Epithelial cell of esophagus (primary cell): ENCODE data around the gene EN1.

ENCODE experiments used
- DNase-seq: peaks from one replicate; pipeline ENCODE4 v3.0.0; 2010; ENCODE audit warnings: low read depth
- H3K4me3 ChIP-seq: 2 replicates; pipeline ENCODE4 v1.5.1; 2011; ENCODE audit warnings: mild to moderate bottlenecking, low read length, control low read depth
- TF ChIP-seq, protein P1 (sequence below): IDR thresholded peaks from 2 replicates; pipeline ENCODE4 v1.5.1; 2011; ENCODE audit warnings: low read depth, mild to moderate bottlenecking, low read length, control low read depth, inconsistent platforms; ENCODE audit not compliant: insufficient read depth; ENCODE audit errors: missing control alignments

Gene EN1

DNA sequence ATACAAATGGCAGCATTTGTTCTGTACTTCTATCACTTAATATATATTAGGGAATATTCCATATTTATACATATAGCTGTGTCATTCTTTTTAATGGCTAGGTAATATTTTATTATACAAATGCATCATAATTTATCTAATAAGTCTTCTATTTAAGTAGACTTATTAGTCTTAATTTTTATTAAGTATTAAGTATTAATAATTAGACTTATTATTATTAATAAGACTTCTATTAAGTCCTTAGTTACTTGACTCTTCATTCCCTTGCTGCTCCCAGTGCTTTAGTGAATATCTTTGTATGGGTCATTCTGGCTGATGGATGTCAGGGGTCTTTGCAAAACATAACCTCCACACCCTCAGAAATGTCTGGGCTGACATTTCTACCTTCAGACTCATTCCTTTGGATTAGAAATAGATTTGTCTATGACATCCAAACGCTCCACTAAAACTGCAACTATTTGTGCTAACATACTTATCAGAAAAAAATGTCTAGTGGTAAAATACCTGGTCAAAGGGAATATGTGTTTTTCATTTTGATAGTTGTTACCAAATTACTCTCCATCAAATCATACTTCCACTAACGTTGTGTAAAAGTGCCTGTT lies 35.8 kb downstream of the EN1 start:
- no peak overlapping the region for H3K4me3 ChIP-seq
- TF ChIP-seq, protein P1, sequence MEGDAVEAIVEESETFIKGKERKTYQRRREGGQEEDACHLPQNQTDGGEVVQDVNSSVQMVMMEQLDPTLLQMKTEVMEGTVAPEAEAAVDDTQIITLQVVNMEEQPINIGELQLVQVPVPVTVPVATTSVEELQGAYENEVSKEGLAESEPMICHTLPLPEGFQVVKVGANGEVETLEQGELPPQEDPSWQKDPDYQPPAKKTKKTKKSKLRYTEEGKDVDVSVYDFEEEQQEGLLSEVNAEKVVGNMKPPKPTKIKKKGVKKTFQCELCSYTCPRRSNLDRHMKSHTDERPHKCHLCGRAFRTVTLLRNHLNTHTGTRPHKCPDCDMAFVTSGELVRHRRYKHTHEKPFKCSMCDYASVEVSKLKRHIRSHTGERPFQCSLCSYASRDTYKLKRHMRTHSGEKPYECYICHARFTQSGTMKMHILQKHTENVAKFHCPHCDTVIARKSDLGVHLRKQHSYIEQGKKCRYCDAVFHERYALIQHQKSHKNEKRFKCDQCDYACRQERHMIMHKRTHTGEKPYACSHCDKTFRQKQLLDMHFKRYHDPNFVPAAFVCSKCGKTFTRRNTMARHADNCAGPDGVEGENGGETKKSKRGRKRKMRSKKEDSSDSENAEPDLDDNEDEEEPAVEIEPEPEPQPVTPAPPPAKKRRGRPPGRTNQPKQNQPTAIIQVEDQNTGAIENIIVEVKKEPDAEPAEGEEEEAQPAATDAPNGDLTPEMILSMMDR: no peak
- DNase-seq: no peak

DNA sequence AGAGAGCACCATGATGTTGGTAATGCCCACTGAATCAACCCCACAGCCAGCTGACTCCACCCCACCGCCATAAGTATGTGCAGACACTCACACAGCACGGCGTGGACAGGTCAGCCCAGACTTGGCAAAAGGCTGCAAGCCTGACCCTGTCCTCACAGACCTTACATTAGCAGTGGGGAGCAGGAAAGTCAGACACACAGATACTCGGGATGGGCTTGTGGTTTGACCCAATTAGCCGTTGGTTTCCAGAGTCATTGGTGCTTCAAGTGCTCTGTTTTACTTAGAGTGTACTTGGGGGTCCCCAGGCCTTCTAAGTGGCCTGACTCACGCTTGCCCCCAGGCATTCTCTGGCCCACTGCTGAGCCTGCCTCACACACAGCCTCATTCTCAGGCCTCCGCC lies 36.7 kb downstream of the EN1 start:
- no peak overlapping the region for H3K4me3 ChIP-seq
- TF ChIP-seq, protein P1: no peak
- no peak for DNase-seq

DNA sequence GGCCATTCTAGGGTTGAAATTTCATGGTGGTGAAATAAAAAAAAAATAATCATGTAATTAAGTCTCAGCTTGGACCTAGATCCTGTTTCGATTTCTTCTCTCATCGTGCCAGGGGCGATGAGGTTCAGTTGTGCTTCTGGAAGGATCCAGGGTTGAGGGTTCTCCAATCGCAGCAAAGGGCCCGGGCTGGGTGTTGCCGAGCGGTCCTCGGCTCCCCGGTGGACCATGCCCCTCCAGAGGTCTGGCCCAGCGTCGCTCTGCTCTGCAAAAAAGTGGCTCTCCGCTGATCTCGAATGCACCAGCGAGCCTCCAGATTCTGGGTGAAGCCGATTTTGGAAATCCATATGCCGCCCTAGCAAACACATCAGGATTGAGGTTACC lies 39.0 kb downstream of the EN1 start:
- H3K4me3 ChIP-seq: no peak overlapping the region
- no peak for DNase-seq
- TF ChIP-seq, protein P1: no peak

DNA sequence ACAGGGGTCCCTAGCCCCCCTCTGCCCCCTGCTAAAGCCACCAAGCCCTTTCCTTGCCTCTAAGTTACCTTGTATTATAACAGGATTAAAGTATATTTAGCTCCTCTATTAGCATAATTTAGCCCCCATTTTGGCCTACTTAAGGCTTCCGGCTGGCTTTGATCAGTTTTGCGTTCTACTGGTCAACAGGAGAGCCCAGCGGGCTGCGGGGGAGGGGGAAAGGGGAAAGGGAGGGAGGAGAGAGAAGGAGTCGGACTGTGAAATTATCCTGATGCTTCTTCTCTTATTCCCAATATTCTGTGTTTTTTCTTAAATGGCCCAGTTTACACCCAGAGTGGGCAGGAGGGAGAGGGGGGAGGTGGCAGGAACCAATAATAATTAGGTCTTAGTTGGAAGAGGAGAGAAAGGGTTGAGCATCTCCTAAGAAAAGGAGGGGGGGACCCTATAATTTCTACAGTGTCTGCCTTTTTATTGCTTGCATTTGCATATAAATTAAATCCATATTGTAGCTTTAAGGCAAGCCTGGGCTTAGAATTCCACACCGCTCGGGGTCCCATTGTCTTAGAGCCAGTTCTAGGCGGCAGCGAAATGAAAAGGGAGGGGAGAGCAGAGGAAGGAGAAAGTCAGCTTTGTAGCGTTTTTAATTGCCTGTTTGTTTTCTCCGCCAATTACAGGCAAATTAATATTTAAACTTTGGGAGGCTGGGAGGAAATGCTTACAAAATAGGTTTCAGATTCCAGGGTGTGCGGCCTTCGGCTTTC lies 39.6 kb downstream of the EN1 start:
- H3K4me3 ChIP-seq: no peak overlapping the region
- no peak for DNase-seq
- TF ChIP-seq, protein P1: no peak

DNA sequence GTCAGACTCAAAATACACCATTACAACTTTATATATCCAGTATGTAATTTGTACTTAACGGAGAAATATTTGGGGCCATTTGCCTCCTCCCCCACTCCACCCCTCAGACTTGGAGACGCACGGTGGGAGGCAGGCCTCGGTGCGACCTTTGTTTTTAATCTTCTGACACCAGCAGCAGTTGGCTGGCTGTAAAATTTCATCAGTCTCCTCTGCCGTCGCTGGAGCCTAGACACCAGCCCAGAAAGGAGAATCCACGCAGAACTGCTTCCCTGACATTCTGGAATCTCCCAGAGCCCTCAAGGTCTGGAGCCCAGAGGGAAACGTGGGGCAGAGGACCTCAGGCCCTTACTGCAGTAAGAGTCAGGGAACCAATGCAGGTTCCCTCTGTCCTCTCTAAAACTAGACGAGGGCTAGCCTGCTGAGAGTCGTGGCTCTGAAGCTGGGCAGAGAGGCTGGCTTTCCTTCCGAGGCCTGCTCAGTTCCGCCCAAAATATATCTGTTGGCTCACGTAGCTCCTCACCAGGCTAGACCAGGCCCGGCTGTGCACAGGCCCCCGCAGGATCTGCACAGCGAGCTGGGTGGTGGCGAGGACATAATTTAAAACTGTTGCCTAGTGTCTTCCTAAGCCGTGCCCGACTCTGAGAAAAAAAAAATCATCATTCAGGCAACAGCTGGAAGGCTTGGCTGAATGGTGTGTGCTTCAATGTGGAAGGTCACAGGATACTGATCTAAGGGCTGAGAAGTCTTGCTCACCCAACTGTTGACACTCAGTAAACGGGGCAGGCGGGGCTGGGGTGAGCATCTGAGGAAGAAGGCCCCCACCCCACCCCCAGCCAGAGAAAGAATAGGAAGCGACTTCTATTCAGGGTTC lies 40.4 kb downstream of the EN1 start:
- DNase-seq: no peak
- H3K4me3 ChIP-seq: no peak overlapping the region
- TF ChIP-seq, protein P1: no peak

DNA sequence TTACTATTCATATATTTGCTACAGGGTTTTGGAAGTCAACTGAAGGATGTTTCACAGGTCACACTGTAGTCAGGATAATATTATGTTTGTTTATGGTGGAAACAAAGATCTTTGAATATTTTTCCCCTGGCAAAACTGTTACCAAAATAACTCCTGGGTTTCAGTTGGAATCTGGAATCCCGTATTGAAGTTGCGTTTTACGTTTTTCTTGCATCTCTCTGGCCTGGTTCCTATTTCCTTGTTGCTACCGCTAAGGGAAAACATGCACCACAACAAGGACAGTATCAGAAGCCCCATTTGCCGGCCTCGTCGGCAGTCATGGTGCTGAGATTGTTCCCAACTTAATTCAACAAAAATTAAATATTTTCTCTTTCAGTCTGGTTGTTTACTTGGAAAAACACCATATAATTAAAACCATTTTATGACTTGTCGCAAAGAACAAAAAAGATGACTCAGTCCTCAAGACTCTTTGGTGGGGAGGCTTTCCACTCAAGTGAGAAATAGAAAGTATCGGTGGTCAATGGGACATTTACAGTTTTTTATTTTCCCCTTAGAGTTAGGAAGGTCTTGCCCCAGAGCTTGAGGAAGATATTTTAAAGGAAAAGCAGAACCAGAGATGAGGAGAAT lies 42.3 kb downstream of the EN1 start:
- no peak for DNase-seq
- TF ChIP-seq, protein P1: no peak
- no peak overlapping the region for H3K4me3 ChIP-seq
